GM21723 (cell line): Measurements from ENCODE around the gene SNIP1.
"Not testable (repeated sequence)": the region's sequence is repeated elsewhere in the genome, so short reads cannot be mapped to it uniquely, and the experiment has no call there.

Source experiments
- ATAC-seq: cut with Tn5 transposase; IDR thresholded peaks from one replicate; pipeline ENCODE4 v1.9.1; 2021; ENCODE audit warnings: mild to moderate bottlenecking, moderate library complexity; ENCODE audit not compliant: unreplicated experiment

Gene SNIP1

DNA sequence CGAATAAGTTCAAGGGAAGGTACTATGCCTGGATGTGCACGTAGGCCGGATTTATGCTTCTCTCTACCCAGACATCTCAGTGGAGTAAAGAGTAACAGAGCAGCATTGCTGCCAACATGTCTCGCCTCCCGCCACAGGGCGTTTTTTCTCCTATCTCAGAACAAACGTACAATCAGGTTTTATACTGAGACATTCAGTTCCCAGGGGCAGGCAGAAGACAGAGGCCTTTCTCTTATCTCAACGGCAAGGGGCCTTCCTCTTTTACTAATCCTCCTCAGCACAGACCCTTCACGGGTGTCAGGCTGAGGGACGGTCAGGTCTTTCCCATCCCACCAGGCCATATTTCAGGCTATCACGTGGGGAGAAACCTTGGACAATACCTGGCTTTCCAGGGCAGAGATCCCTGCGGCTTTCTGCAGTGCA, 5.9 kb upstream of the SNIP1 start:
- not testable (repeated sequence) for ATAC-seq

DNA sequence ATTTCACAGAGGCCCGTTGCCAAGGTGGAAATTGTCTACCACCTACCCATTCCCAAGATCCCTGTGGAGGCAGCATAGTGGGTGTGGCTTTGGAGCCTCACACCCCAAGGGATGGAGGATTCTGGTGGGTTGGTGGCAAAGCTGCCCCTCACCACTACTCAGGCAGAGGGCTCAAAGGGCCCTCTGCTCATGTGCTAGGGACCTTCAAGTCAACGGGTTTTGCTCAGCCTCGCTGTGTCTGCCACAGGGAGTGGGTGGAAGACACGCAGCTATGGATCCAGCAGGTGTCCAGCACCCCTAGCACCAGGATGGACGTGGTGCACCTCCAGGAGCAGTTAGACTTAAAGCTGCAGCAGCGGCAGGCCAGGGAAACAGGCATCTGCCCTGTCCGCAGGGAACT, 5.0 kb upstream of the SNIP1 start:
- ATAC-seq = no peak

DNA sequence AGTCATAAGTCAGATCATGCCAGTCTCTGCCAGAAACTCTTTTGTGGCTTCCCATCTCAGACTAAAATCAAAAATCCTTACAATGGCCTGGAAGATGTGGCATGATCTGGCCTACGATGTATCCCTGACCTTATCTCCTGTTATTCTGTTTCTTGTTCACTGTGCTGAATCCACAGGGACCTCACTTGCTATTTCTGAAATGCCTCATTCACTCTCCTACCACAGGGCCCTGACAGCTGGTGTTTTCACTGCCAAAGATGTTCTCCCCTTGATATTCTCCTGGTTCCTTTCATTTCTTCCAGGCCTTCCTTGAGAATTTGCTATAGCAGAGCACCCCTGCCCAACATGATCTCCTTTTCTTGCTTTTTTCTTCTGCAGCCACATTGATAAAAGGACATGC, 4.3 kb upstream of the SNIP1 start:
- no peak for ATAC-seq

DNA sequence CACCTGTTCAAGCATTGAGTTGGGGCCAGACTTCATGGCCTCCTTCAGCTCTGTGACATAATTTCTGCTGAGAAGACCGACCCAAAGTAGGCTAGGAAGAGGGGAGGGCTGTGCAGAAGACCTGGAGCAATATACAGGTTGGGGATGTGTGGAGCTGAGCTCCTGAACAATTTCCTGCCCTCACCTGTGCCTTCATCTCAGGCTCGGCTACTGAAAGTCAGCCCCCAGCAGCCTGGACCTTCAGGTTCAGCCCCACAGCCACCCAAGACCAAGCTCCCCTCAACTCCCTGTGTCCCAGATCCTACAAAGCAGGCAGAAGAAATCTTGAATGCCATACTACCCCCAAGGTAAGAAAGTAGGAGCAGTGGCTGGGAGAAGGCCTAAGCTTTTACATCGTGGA, 3.3 kb upstream of the SNIP1 start:
- no peak for ATAC-seq

DNA sequence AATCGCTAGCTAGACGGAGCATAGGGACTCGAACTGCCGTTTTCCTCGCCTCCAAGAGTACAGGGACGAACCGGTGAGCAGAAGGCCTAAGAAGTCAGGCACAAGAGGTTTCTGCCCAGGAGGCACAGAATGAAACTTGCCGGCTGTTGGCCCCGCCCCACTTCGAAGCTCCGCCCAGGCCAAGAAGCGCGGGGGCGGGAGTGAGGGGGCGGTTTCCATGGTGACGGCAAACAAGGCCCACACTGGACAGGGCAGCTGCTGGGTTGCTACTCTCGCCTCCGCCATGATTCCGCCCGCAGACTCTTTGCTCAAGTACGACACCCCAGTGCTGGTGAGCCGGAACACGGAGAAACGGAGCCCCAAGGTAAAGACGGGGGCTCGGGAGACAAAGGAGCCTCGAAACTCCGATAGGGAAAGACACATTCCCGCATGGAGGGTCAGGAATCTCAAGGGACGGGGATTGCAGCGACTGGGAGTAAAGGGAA, 2.7 kb upstream of the SNIP1 start, which contains the start of gene DNALI1:
Gene DNALI1, plus strand, starts transcription at position 229 of the 485 bp plus-strand sequence. Its CDS starts 55 bp downstream, at position 284.
- ATAC-seq = no peak

DNA sequence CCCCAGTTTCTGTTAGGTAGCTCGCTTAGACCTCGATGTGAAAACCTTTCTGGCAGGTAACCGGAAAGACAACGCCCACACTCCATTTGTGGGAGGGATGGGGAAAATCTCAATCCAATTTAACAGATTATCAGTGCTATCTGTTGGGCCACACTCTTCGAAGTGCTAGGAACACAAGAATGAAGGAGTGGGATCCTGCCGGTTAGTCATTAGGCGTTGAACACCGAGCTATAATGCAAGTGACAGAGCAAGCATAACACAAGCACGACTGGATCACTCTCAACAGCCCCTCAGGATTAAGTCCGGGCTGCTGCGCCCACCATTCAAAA, 531 bp downstream of the SNIP1 start:
- ATAC-seq = no peak

DNA sequence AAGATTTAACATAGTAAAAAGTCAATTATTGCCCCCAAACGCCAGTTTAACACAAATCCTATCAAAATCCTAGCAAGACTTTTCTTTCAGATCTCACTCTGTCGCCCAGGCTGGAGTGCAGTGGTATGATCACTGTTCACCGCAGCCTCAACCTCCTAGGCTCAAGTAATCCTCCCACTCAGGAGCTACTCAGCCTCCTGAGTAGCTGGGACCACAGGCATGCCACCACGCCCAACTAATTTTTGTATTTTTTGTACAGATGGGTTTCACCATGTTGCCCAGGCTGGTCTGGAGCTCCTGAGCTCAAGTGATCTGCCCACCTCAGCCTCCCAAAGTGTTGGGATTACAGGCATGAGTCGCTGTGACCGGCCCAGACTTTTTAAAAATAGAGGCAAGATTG, 4.8 kb downstream of the SNIP1 start:
- ATAC-seq = no peak

DNA sequence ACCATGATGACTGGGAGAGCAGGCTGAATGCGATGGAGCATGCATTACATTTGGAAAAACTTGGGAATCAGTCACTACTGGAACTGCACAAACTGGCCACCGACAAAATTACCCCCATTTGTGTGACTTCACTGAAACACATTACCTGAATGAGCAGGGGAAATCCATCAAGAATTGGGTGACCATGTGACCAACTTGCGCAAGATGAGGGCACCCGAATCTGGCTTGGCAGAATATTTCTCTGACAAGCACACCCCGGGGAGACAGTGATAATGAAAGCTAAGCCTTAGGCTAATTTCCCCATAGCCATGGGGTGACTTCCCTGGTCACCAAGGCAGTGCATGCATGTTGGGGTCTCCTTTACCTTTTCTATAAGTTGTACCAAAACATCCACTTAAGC, 9.1 kb downstream of the SNIP1 start:
- ATAC-seq = no peak

DNA sequence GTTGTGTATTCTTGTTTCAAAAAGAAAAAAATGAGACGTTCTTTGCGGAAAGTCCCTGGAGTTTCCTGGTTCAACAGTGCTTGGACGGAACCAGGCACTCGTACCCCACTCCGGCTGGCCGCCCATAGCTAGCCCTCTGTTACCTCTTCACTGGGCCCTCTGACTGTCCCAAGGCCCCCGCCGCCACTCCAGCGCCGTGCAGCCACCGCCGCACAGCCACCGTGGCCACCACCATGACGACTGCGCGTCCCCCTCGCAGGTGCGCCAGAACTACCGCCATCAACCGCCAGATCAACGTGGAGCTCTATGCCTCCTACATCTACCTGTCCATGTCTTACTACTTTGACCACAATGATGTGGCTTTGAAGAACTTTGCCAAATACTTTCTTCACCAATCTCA, 9.6 kb downstream of the SNIP1 start:
- no peak for ATAC-seq

DNA sequence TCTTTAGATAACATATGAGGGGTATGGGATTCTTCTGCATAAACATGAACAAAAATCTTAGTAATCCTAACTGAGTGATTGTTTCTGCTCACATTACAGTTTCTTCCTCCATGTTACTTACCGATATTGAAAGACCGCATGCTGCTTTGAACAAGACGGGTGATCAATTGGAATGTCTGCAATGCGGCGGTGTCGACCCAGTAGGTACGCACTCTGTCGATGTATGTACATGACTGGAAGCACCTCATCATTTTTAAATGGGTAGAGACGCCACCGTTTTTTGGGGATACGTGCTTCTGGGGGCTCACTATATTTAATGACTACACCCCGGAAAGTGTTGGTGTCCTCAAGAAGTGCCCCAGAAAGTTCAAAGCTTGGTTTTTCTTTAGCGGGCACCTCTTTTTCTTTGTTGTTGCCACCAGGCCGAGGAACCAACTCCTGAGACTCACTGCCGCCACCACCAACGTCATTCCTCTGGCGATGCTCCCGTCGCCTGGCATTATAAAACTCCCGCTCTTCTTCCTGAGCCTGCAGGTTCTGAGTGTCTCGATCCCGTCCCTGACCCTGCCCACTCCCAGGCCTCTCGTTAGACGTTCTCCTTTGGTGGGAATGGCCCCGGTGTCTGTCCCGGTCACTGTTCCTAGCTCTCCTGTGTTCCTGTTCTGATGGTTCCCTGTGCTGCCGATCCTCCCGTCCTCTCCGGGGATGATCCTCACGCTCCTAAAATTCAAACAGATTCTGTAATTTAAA, 13.9 kb downstream of the SNIP1 start:
- no peak for ATAC-seq

DNA sequence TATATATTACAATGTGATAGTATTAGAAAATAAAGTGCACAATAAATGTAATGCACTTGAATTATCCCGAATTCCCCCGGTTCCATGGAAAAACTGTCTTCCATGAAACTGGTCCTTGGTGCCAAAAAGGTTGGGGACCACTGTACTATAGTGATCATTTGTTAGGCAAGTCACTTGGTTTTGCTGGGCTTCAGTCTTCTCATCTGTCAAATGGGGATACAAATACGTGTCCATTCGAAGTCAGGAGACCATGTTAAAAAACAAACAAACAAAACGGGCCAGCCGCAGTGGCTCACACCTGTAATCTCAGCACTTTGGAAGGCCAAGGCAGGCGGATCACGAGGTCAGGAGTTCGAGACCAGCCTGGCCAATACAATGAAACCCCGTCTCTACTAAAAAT, 14.9 kb downstream of the SNIP1 start:
- ATAC-seq = not testable (repeated sequence)

DNA sequence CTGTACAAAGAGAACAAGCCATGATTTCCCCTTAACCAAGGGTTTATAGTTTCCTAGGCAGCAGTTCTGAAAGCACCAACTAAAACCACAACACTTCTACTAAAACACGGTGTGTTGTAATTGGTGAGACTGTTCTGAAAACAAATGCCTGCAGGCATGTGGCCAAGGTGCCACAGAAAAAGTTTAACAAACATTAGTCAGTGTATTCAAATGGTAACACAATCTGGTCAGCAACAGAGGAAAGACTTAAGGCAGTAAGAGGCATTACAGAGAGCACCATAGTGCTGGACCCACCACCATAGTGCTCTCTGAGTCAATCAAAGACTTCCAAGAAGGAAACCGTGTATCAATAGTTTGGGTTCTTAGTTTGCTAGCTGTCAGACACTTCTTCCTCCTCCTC, 16.7 kb downstream of the SNIP1 start:
- ATAC-seq = no peak

DNA sequence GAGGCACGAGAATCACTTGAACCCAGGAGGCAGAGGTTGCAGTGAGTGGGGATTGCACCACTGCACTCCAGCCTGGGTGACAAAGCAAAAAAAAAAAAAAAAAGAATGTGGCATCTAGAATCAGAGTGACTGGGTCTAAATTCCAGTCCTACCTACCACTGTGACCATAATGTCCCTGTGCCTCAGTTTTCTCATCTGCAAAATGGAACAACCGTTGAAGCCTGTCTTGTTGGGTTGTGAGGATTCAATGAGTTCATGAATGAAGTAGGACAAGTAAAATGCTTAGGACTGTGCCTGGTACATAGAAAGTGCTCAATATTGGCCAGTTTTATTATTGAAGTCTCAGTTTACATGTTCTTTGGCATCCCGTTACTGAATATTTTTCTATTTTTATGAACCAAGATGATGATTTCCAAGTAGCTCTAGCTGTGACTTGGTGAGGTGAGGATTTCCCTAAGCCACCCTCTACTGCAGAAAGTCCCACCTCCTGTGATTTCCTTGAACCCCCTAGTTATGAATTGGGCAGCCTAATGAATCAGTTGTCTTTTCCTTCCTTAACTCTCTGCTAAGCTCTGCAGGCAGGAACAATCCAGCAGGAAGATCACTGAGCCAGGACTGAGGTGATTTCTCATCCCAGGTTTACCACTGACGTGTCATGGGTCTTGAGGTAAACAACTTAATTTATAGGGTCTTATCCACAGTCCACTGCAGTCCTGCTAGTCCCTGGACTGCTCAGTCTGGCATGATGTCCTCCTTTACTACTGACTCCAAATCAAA, 20.6 kb downstream of the SNIP1 start:
- ATAC-seq = no peak

DNA sequence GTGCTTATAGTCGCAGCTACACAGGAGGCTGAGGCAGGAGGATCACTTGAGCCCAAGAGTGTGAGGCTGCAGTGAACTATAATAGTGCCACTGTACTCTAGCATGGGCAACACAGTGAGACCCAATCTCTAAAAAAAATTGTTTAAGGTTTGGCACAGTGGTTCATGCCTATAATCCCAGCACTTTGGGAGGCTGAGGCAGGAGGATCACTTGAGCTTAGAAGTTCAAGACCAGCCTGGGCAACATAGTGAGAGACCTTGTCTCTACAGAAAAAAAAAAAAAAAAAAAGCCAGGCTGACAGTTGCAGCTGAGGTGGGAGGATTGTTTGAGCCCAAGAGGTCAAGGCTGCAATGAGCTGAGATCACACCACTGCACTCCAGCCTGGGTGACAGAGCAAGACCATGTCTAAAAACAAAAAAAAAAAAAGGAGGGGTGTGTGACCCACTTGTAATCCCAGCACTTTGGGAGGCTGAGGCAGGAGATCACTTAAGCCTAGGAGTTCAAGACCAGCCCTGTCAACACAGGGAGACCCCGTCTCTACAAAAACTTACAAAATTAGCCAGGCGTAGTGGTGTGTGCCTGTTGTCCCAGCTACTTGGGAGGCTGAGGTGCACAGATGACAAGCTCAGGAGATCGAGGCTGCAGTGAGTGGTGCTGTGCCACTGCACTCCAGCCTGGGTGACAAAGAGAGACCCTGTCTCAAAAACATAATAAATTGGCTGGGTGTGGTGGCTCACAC, 21.5 kb downstream of the SNIP1 start:
- ATAC-seq = not testable (repeated sequence)

DNA sequence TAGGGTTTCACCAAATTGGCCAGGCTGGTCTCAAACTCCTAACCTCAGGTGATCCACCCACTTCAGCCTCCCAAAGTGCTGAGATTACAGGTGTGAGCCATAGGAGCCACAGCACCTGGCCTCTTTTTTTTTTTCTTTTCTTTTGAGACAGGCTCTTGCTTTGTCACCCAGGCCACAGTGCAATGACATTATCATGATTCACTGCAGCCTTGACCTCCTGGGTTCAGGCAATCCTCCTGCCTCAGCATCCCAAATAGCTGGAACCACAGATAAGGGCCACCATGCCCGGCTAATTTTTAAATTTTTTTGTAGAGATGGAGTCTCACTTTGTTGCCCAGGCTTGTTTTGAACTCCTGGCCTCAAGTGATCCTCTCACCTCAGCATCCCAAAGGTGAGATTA, 24.2 kb downstream of the SNIP1 start:
- ATAC-seq = not testable (repeated sequence)

DNA sequence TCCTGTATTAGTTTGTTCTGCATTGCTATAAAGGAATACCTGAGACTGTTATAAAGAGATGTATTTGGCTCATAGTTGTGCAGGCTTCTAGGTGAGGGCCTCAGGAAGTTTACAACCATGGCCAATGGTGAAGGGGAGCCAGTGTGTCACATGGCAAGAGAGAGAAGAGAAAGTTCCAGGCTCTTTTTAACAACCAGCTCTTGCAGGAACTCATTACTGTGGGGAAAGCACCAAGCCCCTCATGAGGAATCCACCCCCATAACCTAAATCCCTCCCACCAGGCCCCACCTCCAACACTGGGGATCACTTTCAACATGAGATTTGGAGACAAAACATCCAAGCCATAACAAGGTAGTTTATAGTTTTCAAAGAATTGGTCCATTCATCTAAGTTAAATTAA, 34.5 kb downstream of the SNIP1 start:
- no peak for ATAC-seq

DNA sequence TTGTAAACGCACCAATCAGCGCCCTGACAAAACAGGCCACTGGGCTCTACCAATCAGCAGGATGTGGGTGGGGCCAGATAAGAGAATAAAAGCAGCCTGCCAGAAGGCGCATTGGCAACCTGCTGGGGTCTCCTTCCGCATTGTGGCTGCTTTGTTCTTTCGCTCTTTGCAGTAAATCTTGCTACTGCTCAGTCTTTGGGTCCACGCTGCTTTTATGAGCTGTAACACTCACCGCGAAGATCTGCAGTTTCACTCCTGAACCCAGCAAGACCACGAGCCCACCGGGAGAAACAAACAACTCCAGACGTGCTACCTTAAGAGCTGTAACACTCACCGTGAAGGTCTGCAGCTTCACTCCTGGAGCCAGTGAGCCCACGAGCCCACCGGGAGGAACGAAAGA, 35.2 kb downstream of the SNIP1 start:
- not testable (repeated sequence) for ATAC-seq

DNA sequence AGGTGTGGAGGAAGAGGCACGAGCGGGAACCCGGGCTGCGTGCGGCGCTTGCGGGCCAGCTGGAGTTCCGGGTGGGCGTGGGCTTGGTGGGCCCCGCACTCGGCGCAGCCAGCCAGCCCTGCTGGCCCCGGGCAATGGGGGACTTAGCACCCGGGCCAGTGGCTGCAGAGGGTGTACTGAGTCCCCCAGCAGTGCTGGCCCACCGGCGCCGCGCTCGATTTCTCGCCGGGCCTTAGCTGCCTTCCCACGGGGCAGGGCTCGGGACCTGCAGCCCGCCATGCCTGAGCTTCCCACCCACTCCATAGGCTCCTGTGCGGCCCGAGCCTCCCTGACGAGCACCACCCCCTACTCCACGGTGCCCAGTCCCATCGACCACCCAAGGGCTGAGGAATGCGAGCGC, 35.9 kb downstream of the SNIP1 start:
- not testable (repeated sequence) for ATAC-seq

DNA sequence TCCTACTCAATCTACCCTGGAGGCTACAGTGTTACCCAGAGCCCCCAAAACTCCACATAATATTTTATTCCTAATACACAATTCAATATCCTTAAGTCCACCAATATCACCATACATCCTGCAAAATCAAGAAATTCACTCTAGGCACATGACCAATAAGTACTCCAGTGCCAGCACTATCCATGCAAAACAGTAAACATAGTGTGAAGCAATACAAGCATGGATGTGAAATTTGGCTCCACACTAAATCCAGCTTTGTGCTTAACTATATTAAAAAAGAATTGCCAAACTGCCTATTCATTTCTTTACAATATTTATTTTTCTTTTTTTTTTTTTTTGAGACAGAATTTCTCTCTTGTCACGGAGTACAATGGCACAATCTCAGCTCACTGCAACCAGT, 36.5 kb downstream of the SNIP1 start:
- ATAC-seq = no peak

DNA sequence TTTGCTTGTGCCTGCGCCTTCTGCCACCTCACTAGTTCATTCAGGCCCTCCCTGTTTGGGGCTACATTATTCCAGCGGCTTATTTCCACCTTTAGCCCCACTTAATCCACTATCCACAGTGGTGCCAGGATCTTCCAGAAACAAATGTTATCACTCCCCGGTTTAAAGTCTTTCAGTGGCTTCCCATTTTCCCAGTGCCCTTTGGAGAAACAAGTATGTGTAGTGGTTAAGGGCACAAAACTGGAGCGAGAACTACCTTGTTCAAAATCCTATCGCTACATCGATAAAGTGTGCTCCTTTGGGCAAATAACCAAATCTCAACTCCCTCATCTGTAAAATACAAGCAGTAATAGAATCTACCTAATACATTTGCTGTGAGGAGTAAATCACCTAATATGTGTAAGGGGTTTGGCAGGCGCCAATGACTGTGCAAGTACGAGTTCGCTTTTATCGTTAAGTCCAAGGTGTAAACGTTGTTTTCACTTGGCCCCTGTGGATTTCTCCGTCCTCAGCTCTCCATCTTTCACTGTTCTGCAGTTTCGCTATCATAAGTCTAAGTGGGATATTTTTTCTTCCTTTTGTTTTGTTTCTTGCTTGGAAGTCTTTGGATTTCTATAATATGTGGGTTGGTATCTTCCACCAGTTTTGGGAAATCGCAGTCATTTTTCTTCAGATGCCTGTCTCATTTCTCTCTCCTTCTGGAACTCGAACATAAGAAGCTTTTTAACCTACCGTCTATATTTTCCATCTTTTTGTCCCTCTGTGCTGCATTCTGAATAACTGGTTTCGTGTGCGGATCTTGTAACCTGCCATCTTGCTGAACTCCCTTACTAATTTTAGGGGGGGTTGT, 38.7 kb downstream of the SNIP1 start:
- no peak for ATAC-seq
